WTC11 (cell line): Measurements from ENCODE around the gene OR2D3. TPM values are rescaled to one million over a fixed set of nuclear protein-coding genes. Genes with fewer than 3 reads are reported as not detected.
"Not testable (repeated sequence)": the region's sequence is repeated elsewhere in the genome, so short reads cannot be mapped to it uniquely, and the experiment has no call there.

ENCODE experiments used
- ATAC-seq: fragments of 200-7000 bp; cut with Tn5 transposase; 2 replicates; pipeline ENCODE4 v1.10.0; 2021; ENCODE audit warnings: mild to moderate bottlenecking, moderate library complexity
- CTCF ChIA-PET: fragments of 300-600 bp; sonication (Branson Sonifier 250); formaldehyde crosslinking; loops from one replicate; lab custom pipeline; 2021; ENCODE audit warnings: antibody characterized with exemption; lab: Charles Lee
- POLR2A ChIA-PET: fragments of 350-600 bp; sonication (Branson Sonifier 250); formaldehyde crosslinking; loops from one replicate; lab custom pipeline; 2021; ENCODE audit warnings: antibody characterized with exemption; lab: Charles Lee
- DNase-seq: peaks from one replicate; pipeline ENCODE4 v3.0.0; 2021; ENCODE audit warnings: low spot score
- H3K27ac Mint-ChIP-seq: 2 replicates; pipeline ENCODE4 v1.8.0; 2021; ENCODE audit warnings: mixed read lengths
- H3K27me3 Mint-ChIP-seq: 2 replicates; pipeline ENCODE4 v1.8.0; 2021; ENCODE audit warnings: low read depth, mild to moderate bottlenecking, moderate library complexity, mixed read lengths
- H3K36me3 Mint-ChIP-seq: 2 replicates; pipeline ENCODE4 v1.8.0; 2021; ENCODE audit warnings: mixed read lengths
- H3K4me1 Mint-ChIP-seq: 2 replicates; pipeline ENCODE4 v1.8.0; 2022; ENCODE audit warnings: mixed read lengths
- H3K4me3 Mint-ChIP-seq: 2 replicates; pipeline ENCODE4 v1.8.0; 2021; ENCODE audit warnings: mild to moderate bottlenecking, moderate library complexity, mixed read lengths
- H3K9me3 Mint-ChIP-seq: 2 replicates; pipeline ENCODE4 v1.8.0; 2021; ENCODE audit warnings: mixed read lengths
- AR ChIP-seq: fragments of 250-450 bp; sonication (Bioruptor Pico); IDR thresholded peaks from 2 replicates; pipeline ENCODE4 v1.9.0; 2021; ENCODE audit warnings: mild to moderate bottlenecking
- ATF1 ChIP-seq: sonication (generic); formaldehyde crosslinking; IDR thresholded peaks from 2 replicates; pipeline ENCODE4 v1.8.1; 2023; ENCODE audit warnings: mild to moderate bottlenecking, moderate library complexity, missing genetic modification reagents
- CBFB ChIP-seq: sonication (generic); formaldehyde crosslinking; IDR thresholded peaks from 2 replicates; pipeline ENCODE4 v1.8.1; 2022; ENCODE audit warnings: mild to moderate bottlenecking, low read depth, missing genetic modification reagents
- ETV6 ChIP-seq: sonication (generic); formaldehyde crosslinking; IDR thresholded peaks from 2 replicates; pipeline ENCODE4 v1.8.1; 2022; ENCODE audit warnings: mild to moderate bottlenecking, missing genetic modification reagents
- GRHL2 ChIP-seq: fragments of 250-450 bp; sonication (Bioruptor Pico); IDR thresholded peaks from 2 replicates; pipeline ENCODE4 v1.8.0; 2022; ENCODE audit warnings: mild to moderate bottlenecking, moderate library complexity; ENCODE audit not compliant: insufficient replicate concordance, severe bottlenecking
- GTF2I ChIP-seq: fragments of 250-450 bp; sonication (Bioruptor Pico); conservative IDR thresholded peaks from 2 replicates; pipeline ENCODE4 v1.4.0; 2021; ENCODE audit warnings: mild to moderate bottlenecking
- HMGA2 ChIP-seq: fragments of 250-450 bp; sonication (Bioruptor Pico); IDR thresholded peaks from 2 replicates; pipeline ENCODE4 v1.4.0; 2021; ENCODE audit warnings: mild to moderate bottlenecking, moderate library complexity
- JUN ChIP-seq: sonication (generic); formaldehyde crosslinking; IDR thresholded peaks from 2 replicates; pipeline ENCODE4 v1.8.0; 2023; ENCODE audit warnings: mild to moderate bottlenecking, missing genetic modification reagents
- NR3C1 ChIP-seq: sonication (generic); formaldehyde crosslinking; conservative IDR thresholded peaks from 2 replicates; pipeline ENCODE4 v1.8.1; 2023; ENCODE audit warnings: low read depth, mild to moderate bottlenecking, missing genetic modification reagents
- PRDM15 ChIP-seq: sonication (generic); formaldehyde crosslinking; IDR thresholded peaks from 2 replicates; pipeline ENCODE4 v1.8.0; 2022; ENCODE audit warnings: missing genetic modification reagents
- SMAD3 ChIP-seq: sonication (generic); formaldehyde crosslinking; IDR thresholded peaks from 2 replicates; pipeline ENCODE4 v1.8.0; 2022; ENCODE audit warnings: missing genetic modification reagents, mild to moderate bottlenecking, borderline replicate concordance
- SOX15 ChIP-seq: fragments of 250-450 bp; sonication (Bioruptor Pico); IDR thresholded peaks from 2 replicates; pipeline ENCODE4 v1.9.0; 2021; ENCODE audit warnings: mild to moderate bottlenecking
- TCF7 ChIP-seq: sonication (generic); formaldehyde crosslinking; IDR thresholded peaks from 2 replicates; pipeline ENCODE4 v1.8.0; 2022; ENCODE audit warnings: mild to moderate bottlenecking, low read depth, missing genetic modification reagents, moderate library complexity
- ZNF263 ChIP-seq: sonication (generic); formaldehyde crosslinking; IDR thresholded peaks from 2 replicates; pipeline ENCODE4 v1.8.1; 2022; ENCODE audit warnings: low read depth, mild to moderate bottlenecking, moderate library complexity, missing genetic modification reagents
- ZNF416 ChIP-seq: fragments of 250-450 bp; sonication (Bioruptor Pico); IDR thresholded peaks from 2 replicates; pipeline ENCODE4 v1.9.0; 2021; ENCODE audit warnings: mild to moderate bottlenecking, inconsistent platforms
- total RNA-seq: library from RNA; stranded (reverse); gene quantifications from 3 replicates; pipeline ENCODE4 v1.2.3, GENCODE V29; 2021

The OR2D3 gene
- total RNA-seq, 1 experiment from 2014 or later = not detected

- POLR2A ChIA-PET = no interaction called here
- no peak within 1 kb of the TSS for H3K27ac Mint-ChIP-seq
- CTCF ChIA-PET = no interaction called here
- DNase-seq = no peak
- H3K27me3 Mint-ChIP-seq = peaks cover 3% of the 10 kb centered on the region; the same call in 1 of the 2 replicates
- H3K9me3 Mint-ChIP-seq = peaks cover 12% of the 10 kb centered on the region
- no peaks in the 10 kb centered on the region for H3K4me1 Mint-ChIP-seq
- ATAC-seq = no peak
- no peak for TF ChIP-seq TCF7 (CRISPR knock-in tag)
- no peaks in the 10 kb centered on the region for H3K36me3 Mint-ChIP-seq
- H3K4me3 Mint-ChIP-seq = no peak within 1 kb of the TSS
Observed at GRCh38 chr11:6876325-6876724, 44.5 kb upstream of the OR2D3 start, which contains the start of gene OR10A4. Gene OR10A4, plus strand, starts transcription at chr11:6876625. Its CDS starts 23 bp downstream, at chr11:6876648.

- no peaks in the 10 kb centered on the region for H3K4me1 Mint-ChIP-seq
- H3K4me3 Mint-ChIP-seq = no peak overlapping the region
- H3K27me3 Mint-ChIP-seq = peaks cover 3% of the 10 kb centered on the region; the same call in 1 of the 2 replicates
- no peak overlapping the region for H3K27ac Mint-ChIP-seq
- H3K36me3 Mint-ChIP-seq = no peaks in the 10 kb centered on the region
- H3K9me3 Mint-ChIP-seq = peaks cover 12% of the 10 kb centered on the region
- no peak for ATAC-seq
- POLR2A ChIA-PET = no interaction called here
- no peak for TF ChIP-seq SMAD3 (CRISPR knock-in tag)
- DNase-seq = no peak
- CTCF ChIA-PET = no interaction called here
Observed at GRCh38 chr11:6876914-6877313, 43.9 kb upstream of the OR2D3 start.

- Mint-ChIP-seq H3K27me3 (no peaks in the 10 kb centered on the region), H3K4me1 (no peaks in the 10 kb centered on the region), H3K4me3 (no peak overlapping the region), H3K27ac (no peak overlapping the region), H3K9me3 (no peaks in the 10 kb centered on the region), H3K36me3 (no peaks in the 10 kb centered on the region)
- TF ChIP-seq ETV6 (no peak), PRDM15 (CRISPR knock-in tag) (no peak), GRHL2 (no peak), ZNF416 (CRISPR knock-in tag) (no peak), NR3C1 (no peak), SMAD3 (CRISPR knock-in tag) (no peak), HMGA2 (CRISPR knock-in tag) (no peak), CBFB (CRISPR knock-in tag) (no peak), JUN (CRISPR knock-in tag) (no peak), ZNF263 (no peak), SOX15 (no peak), AR (no peak), ATF1 (CRISPR knock-in tag) (no peak)
- ChIA-PET POLR2A (no interaction called here), CTCF (no interaction called here)
- no peak for ATAC-seq
- no peak for DNase-seq
Observed at GRCh38 chr11:6882751-6883150, 38.1 kb upstream of the OR2D3 start.

- CTCF ChIA-PET, H3K27ac Mint-ChIP-seq, DNase-seq, H3K36me3 Mint-ChIP-seq, H3K4me1 Mint-ChIP-seq, H3K4me3 Mint-ChIP-seq, POLR2A ChIA-PET, ATAC-seq, H3K27me3 Mint-ChIP-seq: not testable (repeated sequence)
- TF ChIP-seq GTF2I (CRISPR knock-in tag) = 0 out of 2 replicates have a peak, but pooled peaks have one; percentile 10
- H3K9me3 Mint-ChIP-seq = peaks cover 12% of the 10 kb centered on the region
Observed at GRCh38 chr11:6887711-6888110, 33.1 kb upstream of the OR2D3 start.
